PC-3 (cell line): ENCODE measurements around the gene PRKN. TPM values are rescaled to one million over a fixed set of nuclear protein-coding genes. Genes with fewer than 3 reads are reported as not detected.
"Not testable (repeated sequence)": the region's sequence is repeated elsewhere in the genome, so short reads cannot be mapped to it uniquely, and the experiment has no call there.

Experiments used
- ATAC-seq: fragments of 200-7000 bp; cut with Tn5 transposase; 2 replicates; pipeline ENCODE4 v1.9.1; 2020; ENCODE audit warnings: mild to moderate bottlenecking, moderate library complexity
- BruUV-seq: library from RNA; stranded (reverse); fragments of 400-500 nt; replicated peaks from 2 replicates; lab custom pipeline; 2021; lab: Mats Ljungman, UMichigan
- CTCF ChIA-PET: fragments of 300-600 bp; sonication (Branson Sonifier 250); formaldehyde crosslinking; loops from one replicate; lab custom pipeline; 2022; ENCODE audit warnings: antibody characterized with exemption; lab: Charles Lee
- POLR2A ChIA-PET: fragments of 300-600 bp; sonication (Branson Sonifier 250); formaldehyde crosslinking; loops from one replicate; lab custom pipeline; 2022; ENCODE audit warnings: antibody characterized with exemption; ENCODE audit not compliant: unreplicated experiment; lab: Charles Lee
- DNase-seq: peaks from one replicate; pipeline ENCODE4 v3.0.0-alpha.2; 2015
- H2AFZ ChIP-seq: fragments of 300-600 bp; sonication (generic); 2 replicates; pipeline ENCODE4 v1.6.0; 2016; ENCODE audit warnings: antibody characterized with exemption, low read length
- H3F3A ChIP-seq: fragments of 300-600 bp; sonication (generic); one replicate; pipeline ENCODE4 v1.6.0; 2017; ENCODE audit warnings: antibody characterized with exemption, low read length, control low read depth, mild to moderate bottlenecking; ENCODE audit not compliant: unreplicated experiment
- H3K27ac ChIP-seq: fragments of 300-600 bp; sonication (generic); 2 replicates; pipeline ENCODE4 v1.5.1; 2016; ENCODE audit warnings: mild to moderate bottlenecking, low read length
- H3K27me3 ChIP-seq: fragments of 300-600 bp; sonication (generic); 2 replicates; pipeline ENCODE4 v1.6.1; 2016; ENCODE audit warnings: low read length, mixed read lengths
- H3K36me3 ChIP-seq: fragments of 300-600 bp; sonication (generic); 2 replicates; pipeline ENCODE4 v1.6.1; 2016; ENCODE audit warnings: low read depth, mixed run types, low read length, mixed read lengths
- H3K4me1 ChIP-seq: fragments of 300-600 bp; sonication (generic); 2 replicates; pipeline ENCODE4 v1.5.1; 2016; ENCODE audit warnings: low read length; ENCODE audit not compliant: insufficient read depth
- H3K4me2 ChIP-seq: fragments of 300-600 bp; sonication (generic); 2 replicates; pipeline ENCODE4 v1.6.0; 2016; ENCODE audit warnings: low read length
- H3K4me3 ChIP-seq: fragments of 300-600 bp; sonication (generic); 2 replicates; pipeline ENCODE4 v1.5.1; 2016; ENCODE audit warnings: mild to moderate bottlenecking, low read length, mixed read lengths
- H3K79me2 ChIP-seq: fragments of 300-600 bp; sonication (generic); 2 replicates; pipeline ENCODE4 v1.6.1; 2017; ENCODE audit warnings: low read length, mixed read lengths
- H3K9ac ChIP-seq: fragments of 300-600 bp; sonication (generic); 2 replicates; pipeline ENCODE4 v1.6.0; 2016; ENCODE audit warnings: mild to moderate bottlenecking, low read length
- H3K9me2 ChIP-seq: fragments of 300-600 bp; sonication (generic); replicated peaks from 2 replicates; pipeline ENCODE4 v1.6.1; 2016; ENCODE audit warnings: mixed run types, low read length, mixed read lengths
- H3K9me3 ChIP-seq: fragments of 300-600 bp; sonication (generic); 2 replicates; pipeline ENCODE4 v1.6.1; 2016; ENCODE audit warnings: low read length, mixed read lengths
- H4K20me1 ChIP-seq: fragments of 300-600 bp; sonication (generic); 2 replicates; pipeline ENCODE4 v1.6.1; 2016; ENCODE audit warnings: low read length, mixed read lengths
- CTCF ChIP-seq: fragments of 300-600 bp; sonication (generic); conservative IDR thresholded peaks from 2 replicates; pipeline ENCODE4 v1.5.1; 2017; ENCODE audit warnings: antibody characterized with exemption, low read depth, mild to moderate bottlenecking, low read length
- EZH2 ChIP-seq: fragments of 300-600 bp; sonication (generic); IDR thresholded peaks from one replicate; pipeline ENCODE4 v1.6.1; 2017; ENCODE audit warnings: antibody characterized with exemption, mild to moderate bottlenecking, low read length; ENCODE audit not compliant: unreplicated experiment
- EZH2phosphoT487 ChIP-seq: fragments of 300-600 bp; sonication (generic); IDR thresholded peaks from 2 replicates; pipeline ENCODE4 v1.6.1; 2018; ENCODE audit warnings: mild to moderate bottlenecking, antibody characterized with exemption, low read length, borderline replicate concordance
- intact Hi-C: fragments of 100-400 bp; cut with micrococcal nuclease; formaldehyde crosslinking; loops from 2 replicates; pipeline ENCODE4 v1.9.0; 2023
- total RNA-seq: library from RNA; depleted of rRNA; stranded (reverse); fragments of >200 nt; gene quantifications from 2 replicates; pipeline ENCODE4 v1.2.3, GENCODE V29; 2014

The PRKN gene
- total RNA-seq, 1 experiment from 2014 or later = not detected

- H3K4me1 ChIP-seq = no peaks in the 10 kb centered on the region
- no peaks in the 10 kb centered on the region for H3K36me3 ChIP-seq
- no peak overlapping the region for H3K4me2 ChIP-seq
- no peaks in the 10 kb centered on the region for H3K9me3 ChIP-seq
- ChIA-PET CTCF (no interaction called here), POLR2A (no interaction called here)
- H3K4me3 ChIP-seq = no peak overlapping the region
- no peak overlapping the region for H3K9ac ChIP-seq
- H3K79me2 ChIP-seq = no peaks in the 10 kb centered on the region
- no peak overlapping the region for H3K27ac ChIP-seq
- DNase-seq (no peak), ATAC-seq (no peak)
- H3K9me2 ChIP-seq = no peaks in the 10 kb centered on the region
- H2AFZ ChIP-seq = no peak overlapping the region
- intact Hi-C loops = no loop called here
- H3F3A ChIP-seq = no peaks in the 10 kb centered on the region
- no peaks in the 10 kb centered on the region for H3K27me3 ChIP-seq
- no peaks in the 10 kb centered on the region for H4K20me1 ChIP-seq
- no peak for TF ChIP-seq EZH2phosphoT487
- no peak for TF ChIP-seq CTCF
- TF ChIP-seq EZH2 = no peak
- no TSS peak for BruUV-seq
Measured at GRCh38 chr6:162404951-162405350, 322.6 kb downstream of the PRKN start.

GRCh38 chr6:162403031-162403430 lies 324.5 kb downstream of the PRKN start:
- Histone ChIP-seq H3F3A (no peaks in the 10 kb centered on the region), H3K79me2 (no peaks in the 10 kb centered on the region), H3K9me3 (no peaks in the 10 kb centered on the region), H3K9me2 (no peaks in the 10 kb centered on the region), H3K4me2 (no peak overlapping the region), H3K27me3 (no peaks in the 10 kb centered on the region), H3K4me1 (no peaks in the 10 kb centered on the region), H3K27ac (no peak overlapping the region), H2AFZ (no peak overlapping the region), H3K4me3 (no peak overlapping the region), H3K36me3 (no peaks in the 10 kb centered on the region), H3K9ac (no peak overlapping the region), H4K20me1 (no peaks in the 10 kb centered on the region)
- DNase-seq = no peak
- intact Hi-C loops = no loop called here
- TF ChIP-seq CTCF (no peak), EZH2 (no peak), EZH2phosphoT487 (no peak)
- ATAC-seq = no peak
- POLR2A ChIA-PET = no interaction called here
- no TSS peak for BruUV-seq
- CTCF ChIA-PET = interaction anchor here (0.6 to 0.7 kb wide), 2 partner anchors 384 to 657 kb away, joined by 3 read pairs; no protein-coding TSS in a partner anchor

DNA sequence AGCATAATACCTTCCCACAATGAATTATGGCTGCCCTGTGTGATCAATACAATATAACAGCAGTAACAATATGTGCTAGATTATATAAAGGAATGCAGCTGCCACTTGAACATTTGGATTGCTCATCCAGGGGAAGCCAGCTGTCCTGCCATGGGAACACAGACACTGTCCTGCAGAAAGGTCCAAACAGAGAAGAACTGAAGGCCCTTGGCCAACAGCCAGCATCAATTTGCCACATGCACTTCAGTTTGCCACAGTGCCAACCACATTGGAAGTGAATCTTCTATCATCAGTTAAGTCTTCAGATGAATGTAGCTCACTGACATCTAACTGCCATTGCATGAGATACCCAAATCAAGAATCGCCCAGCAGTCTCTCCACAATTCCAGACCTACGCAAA lies 332.4 kb downstream of the PRKN start:
- Histone ChIP-seq H2AFZ (no peak overlapping the region), H3K27me3 (no peaks in the 10 kb centered on the region), H3K9ac (no peak overlapping the region), H3K79me2 (no peaks in the 10 kb centered on the region), H4K20me1 (no peaks in the 10 kb centered on the region), H3K9me3 (no peaks in the 10 kb centered on the region), H3K9me2 (no peaks in the 10 kb centered on the region), H3F3A (no peaks in the 10 kb centered on the region), H3K36me3 (no peaks in the 10 kb centered on the region), H3K4me2 (no peak overlapping the region), H3K4me3 (no peak overlapping the region), H3K27ac (no peak overlapping the region), H3K4me1 (no peaks in the 10 kb centered on the region)
- DNase-seq = no peak
- ATAC-seq = no peak
- TF ChIP-seq CTCF = no peak
- no peak for TF ChIP-seq EZH2phosphoT487
- TF ChIP-seq EZH2 = no peak
- ChIA-PET CTCF (no interaction called here), POLR2A (no interaction called here)
- BruUV-seq = no TSS peak
- intact Hi-C loops = no loop called here

DNA sequence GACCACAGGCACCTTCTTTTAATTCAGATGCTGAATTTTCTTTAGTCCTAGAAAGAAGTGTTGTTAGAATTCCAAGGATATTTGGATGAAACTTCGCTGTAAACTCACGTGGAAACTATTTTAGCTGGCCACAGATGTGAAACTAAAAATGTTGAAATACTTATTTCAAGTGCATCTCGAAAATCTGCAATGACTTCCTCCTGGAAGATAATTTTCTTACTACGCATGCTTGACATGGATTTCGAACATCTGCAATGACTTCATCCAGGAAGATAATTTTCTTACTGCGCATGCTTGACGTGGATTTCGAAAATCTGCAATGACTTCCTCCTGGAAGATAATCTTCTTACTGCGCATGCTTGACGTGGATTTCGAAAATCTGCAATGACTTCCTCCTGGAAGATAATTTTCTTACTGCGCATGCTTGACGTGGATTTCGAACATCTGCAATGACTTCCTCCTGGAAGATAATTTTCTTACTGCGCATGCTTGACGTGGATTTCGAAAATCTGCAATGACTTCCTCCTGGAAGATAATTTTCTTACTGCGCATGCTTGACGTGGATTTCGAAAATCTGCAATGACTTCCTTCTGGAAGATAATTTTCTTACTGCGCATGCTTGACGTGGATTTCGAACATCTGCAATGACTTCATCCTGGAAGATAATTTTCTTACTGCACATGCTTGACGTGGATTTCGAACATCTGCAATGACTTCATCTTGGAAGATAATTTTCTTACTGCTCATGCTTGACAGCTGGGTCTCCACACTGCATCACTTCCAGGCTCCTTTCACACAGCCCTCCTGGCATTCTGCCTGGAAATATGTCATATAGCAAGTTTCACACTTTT lies 336.4 kb downstream of the PRKN start:
- H4K20me1 ChIP-seq, H3K9me2 ChIP-seq, H3K79me2 ChIP-seq, H3F3A ChIP-seq, DNase-seq, H3K9me3 ChIP-seq, H2AFZ ChIP-seq, BruUV-seq, H3K9ac ChIP-seq, H3K27ac ChIP-seq, H3K4me1 ChIP-seq, intact Hi-C loops, H3K4me2 ChIP-seq, CTCF ChIA-PET, H3K27me3 ChIP-seq, H3K36me3 ChIP-seq, H3K4me3 ChIP-seq, POLR2A ChIA-PET, ATAC-seq: not testable (repeated sequence)
